ENCODE data around the gene JUNB.

DNA sequence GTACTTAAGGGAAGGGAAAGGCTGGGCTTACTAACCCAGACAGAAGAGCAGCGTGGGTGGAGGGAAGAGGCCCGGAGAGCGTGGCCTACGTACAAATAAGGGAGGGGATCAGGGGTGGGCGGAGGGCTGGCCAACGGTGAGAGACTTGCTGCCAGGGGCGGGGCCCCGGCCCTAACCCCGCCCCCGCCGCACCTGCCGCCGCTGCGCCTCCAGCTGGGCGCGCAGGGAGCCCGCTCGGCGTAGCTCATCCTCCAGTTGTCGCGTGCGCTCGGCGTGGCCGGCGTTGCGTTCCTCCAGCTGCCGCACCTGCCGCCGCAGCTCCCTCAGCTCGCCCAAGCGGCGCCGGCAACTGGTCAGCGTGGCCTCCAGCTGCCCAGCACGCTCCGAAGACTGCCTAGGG is 21.6 kb upstream of the JUNB start:
- TF ChIP-seq, protein P1, sequence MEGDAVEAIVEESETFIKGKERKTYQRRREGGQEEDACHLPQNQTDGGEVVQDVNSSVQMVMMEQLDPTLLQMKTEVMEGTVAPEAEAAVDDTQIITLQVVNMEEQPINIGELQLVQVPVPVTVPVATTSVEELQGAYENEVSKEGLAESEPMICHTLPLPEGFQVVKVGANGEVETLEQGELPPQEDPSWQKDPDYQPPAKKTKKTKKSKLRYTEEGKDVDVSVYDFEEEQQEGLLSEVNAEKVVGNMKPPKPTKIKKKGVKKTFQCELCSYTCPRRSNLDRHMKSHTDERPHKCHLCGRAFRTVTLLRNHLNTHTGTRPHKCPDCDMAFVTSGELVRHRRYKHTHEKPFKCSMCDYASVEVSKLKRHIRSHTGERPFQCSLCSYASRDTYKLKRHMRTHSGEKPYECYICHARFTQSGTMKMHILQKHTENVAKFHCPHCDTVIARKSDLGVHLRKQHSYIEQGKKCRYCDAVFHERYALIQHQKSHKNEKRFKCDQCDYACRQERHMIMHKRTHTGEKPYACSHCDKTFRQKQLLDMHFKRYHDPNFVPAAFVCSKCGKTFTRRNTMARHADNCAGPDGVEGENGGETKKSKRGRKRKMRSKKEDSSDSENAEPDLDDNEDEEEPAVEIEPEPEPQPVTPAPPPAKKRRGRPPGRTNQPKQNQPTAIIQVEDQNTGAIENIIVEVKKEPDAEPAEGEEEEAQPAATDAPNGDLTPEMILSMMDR (IDR thresholded peaks at IDR 0.05; ENCODE audit: low read depth, low read length) = no peak
- no peak for TF ChIP-seq POLR2A (IDR thresholded peaks at IDR 0.05; ENCODE audit: extremely low read depth, insufficient read length)
